GM21390 (cell line): ENCODE data around the gene OR10J4.
"Not testable (repeated sequence)": the region's sequence is repeated elsewhere in the genome, so short reads cannot be mapped to it uniquely, and the experiment has no call there.

Source experiments
- ATAC-seq: cut with Tn5 transposase; IDR thresholded peaks from one replicate; pipeline ENCODE4 v1.9.1; 2021; ENCODE audit not compliant: unreplicated experiment

Gene OR10J4

GRCh38 chr1:159431904-159432303 lies at the start of gene OR10J4:
Gene OR10J4, plus strand, starts transcription at chr1:159432204.
- no peak for ATAC-seq

GRCh38 chr1:159406821-159407220 lies 25.2 kb upstream of the OR10J4 start:
- ATAC-seq, result no peak

GRCh38 chr1:159408862-159409400 lies 23.1 kb upstream of the OR10J4 start:
- no peak for ATAC-seq

- ATAC-seq, result no peak
These were observed 10.2 kb upstream of the OR10J4 start for GRCh38 chr1:159421821-159422220.

- ATAC-seq, result no peak
These were observed 3.5 kb upstream of the OR10J4 start for GRCh38 chr1:159428536-159428935.

GRCh38 chr1:159429074-159429861 lies 2.7 kb upstream of the OR10J4 start:
- no peak for ATAC-seq

GRCh38 chr1:159430985-159431384 lies 1.0 kb upstream of the OR10J4 start:
- no peak for ATAC-seq

GRCh38 chr1:159436469-159436868 lies 4.5 kb downstream of the OR10J4 start:
- no peak for ATAC-seq

GRCh38 chr1:159439422-159439821 lies 7.4 kb downstream of the OR10J4 start, which contains the start of gene OR10J1:
Gene OR10J1, plus strand, starts transcription at chr1:159439722. Its CDS starts 70 bp downstream, at chr1:159439792.
- ATAC-seq, result no peak

GRCh38 chr1:159441360-159441759 lies 9.4 kb downstream of the OR10J4 start:
- ATAC-seq, result no peak

- no peak for ATAC-seq
These were observed 10.4 kb downstream of the OR10J4 start for GRCh38 chr1:159442428-159442827.

- no peak for ATAC-seq
These were observed 11.2 kb downstream of the OR10J4 start for GRCh38 chr1:159443066-159443750.

- ATAC-seq, result no peak
These were observed 12.5 kb downstream of the OR10J4 start for GRCh38 chr1:159444511-159444910.

GRCh38 chr1:159448181-159448580 lies 16.2 kb downstream of the OR10J4 start:
- ATAC-seq, result no peak

- not testable (repeated sequence) for ATAC-seq
These were observed 17.6 kb downstream of the OR10J4 start for GRCh38 chr1:159449605-159450004.

GRCh38 chr1:159459551-159459950 lies 27.5 kb downstream of the OR10J4 start:
- ATAC-seq, result no peak

- ATAC-seq, result no peak
These were observed 33.2 kb downstream of the OR10J4 start for GRCh38 chr1:159465191-159465603.

GRCh38 chr1:159468321-159468720 lies 36.3 kb downstream of the OR10J4 start:
- ATAC-seq, result no peak

- ATAC-seq, result no peak
These were observed 38.0 kb downstream of the OR10J4 start for GRCh38 chr1:159469921-159470533.

- no peak for ATAC-seq
These were observed 41.3 kb downstream of the OR10J4 start for GRCh38 chr1:159473335-159473734.

GRCh38 chr1:159474926-159475325 lies 42.9 kb downstream of the OR10J4 start:
- ATAC-seq, result no peak
